NCI-H82 treated with DMSO at 0.1 percent for 48 hours (cell line): ENCODE data around the gene GGA1.

ENCODE experiments used
- DNase-seq: peaks from one replicate; lab custom pipeline; 2025; ENCODE audit not compliant: unreplicated experiment; lab: John Stamatoyannopoulos, UW

The GGA1 gene

GRCh38 chr22:37627121-37627520 is 18.5 kb downstream of the GGA1 start:
- no peak for DNase-seq

GRCh38 chr22:37627545-37627944 is 18.9 kb downstream of the GGA1 start:
- DNase-seq: no peak

GRCh38 chr22:37628830-37629229 is 20.2 kb downstream of the GGA1 start:
- DNase-seq: no peak

- DNase-seq: no peak
Observed at GRCh38 chr22:37629928-37630327, 21.3 kb downstream of the GGA1 start.

DNA sequence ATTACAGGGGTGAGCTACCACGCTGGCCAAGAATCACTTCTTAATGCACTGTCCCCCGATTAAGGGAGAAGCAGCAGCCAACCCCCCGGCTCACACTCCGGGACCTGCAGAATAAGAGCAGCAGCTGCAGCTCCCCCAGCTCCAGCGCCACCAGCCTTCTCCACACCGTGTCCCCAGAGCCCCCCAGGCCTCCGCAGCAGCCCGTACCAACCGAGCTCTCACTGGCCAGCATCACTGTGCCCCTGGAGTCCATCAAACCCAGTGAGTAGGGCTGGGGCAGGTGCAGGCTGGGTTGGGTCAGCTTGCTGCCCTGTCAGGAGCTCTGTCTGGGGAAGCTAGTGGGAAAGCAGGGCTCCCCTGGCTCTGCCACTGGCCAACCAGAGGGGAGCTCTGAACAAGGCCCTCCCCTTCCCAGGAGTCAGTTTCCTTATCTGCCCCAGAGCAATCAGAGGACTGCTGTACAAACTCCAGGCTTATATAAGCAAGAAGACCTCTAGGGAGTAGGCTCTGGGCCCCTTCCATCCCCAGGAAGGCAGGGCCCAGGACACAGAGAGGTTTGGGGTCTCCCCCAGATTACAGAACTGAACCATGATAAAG is 22.3 kb downstream of the GGA1 start:
- no peak for DNase-seq

DNA sequence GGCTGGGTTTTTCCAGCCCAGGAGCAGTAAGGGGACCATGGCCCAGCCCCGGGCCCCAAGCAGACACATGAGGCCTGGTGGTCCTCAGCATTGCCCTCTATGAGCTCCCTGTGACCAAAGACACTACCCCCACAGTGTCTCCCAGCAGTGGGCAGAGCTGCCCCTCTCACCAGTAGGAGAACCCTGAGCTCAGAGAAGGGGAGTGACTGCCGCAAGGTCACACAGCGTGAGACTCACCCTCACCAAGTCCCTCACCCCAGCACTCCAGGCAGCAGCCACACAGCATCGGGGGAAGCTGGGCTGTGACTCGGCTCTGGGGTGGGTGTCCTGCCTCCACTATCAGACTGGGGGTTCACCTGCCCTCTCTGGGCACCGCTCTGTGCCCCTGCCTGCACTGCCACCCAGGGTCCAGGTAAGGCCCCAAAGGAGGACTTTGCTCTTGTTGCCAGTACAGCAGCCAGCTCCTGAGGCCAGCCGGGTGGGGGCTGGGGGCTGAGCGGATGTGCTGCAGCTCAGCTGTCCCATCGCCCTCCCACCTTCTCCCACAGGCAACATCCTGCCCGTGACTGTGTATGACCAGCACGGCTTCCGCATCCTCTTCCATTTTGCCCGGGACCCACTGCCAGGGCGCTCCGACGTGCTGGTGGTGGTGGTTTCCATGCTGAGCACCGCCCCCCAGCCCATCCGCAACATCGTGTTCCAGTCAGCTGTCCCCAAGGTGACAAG is 23.0 kb downstream of the GGA1 start:
- no peak for DNase-seq

DNA sequence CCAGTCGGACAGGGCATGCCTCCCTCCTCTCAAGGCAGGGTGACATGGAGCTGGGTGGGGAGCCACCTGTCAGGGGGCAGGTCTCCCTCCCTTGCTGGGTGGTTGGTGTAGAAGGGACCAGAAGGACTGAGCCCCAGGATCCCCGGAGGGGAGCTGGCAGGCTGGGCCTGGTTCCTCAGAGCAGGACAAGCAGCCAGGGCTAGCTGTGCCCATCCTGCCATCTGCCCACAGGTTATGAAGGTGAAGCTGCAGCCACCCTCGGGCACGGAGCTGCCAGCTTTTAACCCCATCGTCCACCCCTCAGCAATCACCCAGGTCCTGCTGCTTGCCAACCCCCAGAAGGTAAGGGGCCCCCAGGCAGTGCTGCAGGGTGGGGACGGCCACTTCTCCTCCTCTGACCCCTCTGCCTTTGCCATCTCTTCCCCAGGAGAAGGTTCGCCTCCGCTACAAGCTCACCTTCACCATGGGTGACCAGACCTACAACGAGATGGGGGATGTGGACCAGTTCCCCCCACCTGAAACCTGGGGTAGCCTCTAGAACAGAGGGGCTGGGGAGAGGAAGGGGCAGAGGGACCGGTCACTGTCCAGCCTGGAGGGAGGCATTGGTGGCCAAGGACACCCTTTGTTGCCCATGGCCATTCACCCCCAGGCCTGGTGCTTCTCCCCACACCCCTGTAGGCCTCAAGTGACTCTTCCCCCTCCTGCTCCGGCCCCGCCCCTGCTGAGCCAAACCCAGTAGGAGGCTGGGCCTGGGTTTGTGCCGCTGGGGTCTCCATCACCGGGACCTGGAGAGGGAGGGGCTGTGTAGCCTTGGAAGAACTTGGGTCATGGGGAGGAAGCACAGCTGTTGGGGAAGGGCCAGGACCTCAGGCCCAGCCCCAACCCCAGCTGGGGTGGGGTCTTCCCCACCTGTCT is 23.8 kb downstream of the GGA1 start:
- DNase-seq: no peak

DNA sequence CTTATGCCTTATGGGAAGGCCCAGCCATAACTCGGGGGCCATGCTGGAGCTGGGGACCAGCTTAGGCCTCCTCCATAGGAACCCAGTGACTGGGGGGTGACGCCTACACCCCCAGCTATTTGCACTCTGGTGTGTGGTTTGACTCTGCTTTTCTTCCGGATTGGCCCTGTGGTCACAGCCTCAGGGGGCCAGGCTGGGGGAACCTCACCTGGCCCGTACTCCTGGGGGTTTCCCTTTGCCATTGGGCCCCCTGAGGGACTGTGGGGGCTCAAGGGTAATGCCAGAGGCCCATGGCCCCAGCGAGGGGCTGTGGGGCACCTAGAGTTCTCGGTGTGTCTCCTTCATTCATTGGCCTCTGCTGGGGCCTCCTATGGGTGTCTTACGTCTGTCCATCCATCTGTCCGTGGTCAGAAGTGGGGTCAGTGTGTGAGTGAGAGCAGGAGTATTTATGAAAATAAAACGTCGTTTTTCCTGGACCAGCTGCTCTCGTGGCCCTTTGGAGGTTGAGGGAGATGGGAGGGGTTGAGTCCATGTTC is 24.5 kb downstream of the GGA1 start:
- no peak for DNase-seq

DNA sequence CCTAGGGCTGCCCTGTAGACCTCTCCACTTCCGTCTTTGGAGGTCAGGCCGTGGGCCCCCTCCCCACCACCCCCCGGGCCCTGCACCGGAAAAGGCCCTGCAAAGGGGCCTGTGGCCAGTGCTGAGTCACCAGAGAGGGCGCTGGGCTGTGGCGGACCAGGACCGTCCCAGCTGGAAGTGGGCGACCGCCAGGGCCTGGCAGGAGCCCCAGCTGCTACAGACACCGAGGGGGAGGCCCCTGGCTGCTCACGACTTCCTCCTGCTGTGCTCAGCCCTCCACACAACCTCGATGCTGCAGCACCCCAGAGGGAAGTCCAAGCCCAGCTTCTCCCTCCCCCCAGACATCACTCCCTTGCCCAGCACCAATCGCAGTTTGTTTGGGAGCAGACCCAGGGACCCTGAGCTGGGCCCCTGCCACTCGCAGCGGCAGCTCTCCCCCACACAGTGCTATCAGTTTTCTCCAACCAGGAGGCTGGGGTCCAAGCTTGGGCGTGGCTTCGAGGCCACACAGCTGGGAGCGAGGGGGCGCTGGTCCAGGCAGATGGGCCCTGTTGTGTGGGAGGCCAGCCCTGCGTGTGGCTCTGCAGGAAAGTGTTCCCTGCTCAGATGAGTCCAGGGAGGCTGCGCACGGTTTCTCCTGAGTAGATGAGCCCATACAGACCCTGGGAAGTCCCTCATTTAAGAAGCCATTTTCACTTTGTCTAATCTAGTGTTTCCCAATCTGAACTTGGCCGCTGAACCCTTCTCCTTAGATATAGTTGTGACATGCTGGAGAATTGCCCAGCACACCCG is 25.2 kb downstream of the GGA1 start:
- no peak for DNase-seq

DNA sequence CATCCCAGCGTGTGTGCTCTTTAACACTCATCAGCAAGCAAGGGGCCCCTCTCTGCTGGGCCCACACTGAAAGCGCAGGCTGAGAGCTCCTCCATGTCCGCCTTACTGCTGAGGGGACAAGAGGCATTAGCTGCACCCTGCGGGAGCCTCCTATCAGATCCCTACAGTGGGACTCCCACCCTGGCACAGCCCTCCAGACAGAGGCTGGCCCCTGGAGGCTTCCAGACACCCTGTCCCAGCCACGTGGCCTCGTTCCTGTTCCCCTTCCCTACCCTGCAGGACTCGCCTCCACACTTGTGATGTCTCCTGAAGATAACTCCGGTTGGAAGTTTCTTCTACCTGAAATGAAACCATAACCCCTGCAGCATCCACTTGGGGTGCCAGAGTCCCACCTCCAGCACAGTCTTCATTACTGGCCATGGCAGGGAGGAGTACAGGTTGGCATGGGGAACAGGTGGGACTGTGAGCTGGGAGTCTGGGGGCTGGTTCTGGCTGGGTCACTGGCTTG is 25.8 kb downstream of the GGA1 start:
- no peak for DNase-seq

DNA sequence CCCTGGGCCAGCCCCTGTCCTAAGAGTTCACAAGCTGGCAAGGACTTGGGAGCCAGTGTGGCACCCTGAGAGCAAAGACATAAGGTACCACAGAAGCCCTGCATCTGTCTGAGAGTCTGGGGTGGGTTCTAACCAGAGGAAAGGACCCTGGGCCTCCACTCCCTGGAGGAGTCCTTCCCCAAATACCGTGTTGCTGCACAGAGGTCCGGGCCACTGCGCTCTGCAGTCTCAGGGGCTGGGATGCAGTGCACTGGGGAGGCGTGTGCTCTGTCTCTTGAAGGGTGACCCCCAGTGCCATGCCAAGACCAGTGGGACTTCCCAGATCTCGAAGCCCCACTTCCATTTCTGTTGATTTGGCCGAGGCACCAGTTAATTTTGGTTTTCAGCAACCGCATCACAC is 26.5 kb downstream of the GGA1 start:
- DNase-seq: no peak

DNA sequence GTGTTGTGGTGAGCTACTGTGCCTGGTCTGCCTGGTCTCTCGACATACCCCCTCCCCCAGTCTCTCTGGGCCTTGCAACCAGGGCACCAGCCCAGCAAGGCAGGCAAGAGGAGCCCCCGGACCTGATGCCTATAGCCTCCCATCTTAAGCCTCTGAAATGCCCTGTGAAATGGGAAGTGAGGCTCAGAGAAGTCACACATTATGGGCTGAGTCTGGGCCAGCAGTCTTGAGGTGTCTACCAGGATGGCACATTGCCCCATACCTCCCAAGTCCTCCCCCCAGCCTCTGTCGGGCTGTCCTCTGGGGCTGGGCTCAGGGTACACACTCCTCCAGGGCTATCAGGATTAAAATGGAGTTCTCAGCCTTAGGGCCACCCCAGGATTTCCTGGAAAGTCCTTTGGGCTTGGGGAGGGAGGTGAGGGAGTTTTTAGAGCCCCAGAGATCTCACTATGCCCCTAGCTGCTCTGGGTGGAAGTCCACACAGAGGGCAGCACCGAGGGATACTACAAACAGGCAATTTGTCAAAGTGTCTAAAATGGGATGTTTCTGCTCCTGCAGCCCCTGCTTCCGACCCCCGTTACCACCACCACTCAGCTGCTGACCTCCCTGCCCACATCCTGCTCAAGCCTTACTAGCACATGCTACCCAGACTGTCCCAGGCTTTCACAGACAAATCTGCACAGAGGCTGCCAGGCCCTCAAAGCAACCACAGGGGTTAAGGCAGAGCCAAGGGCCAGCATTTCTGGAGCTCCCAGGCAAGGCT is 27.7 kb downstream of the GGA1 start:
- DNase-seq: no peak

- no peak for DNase-seq
Observed at GRCh38 chr22:37636949-37637273, 28.3 kb downstream of the GGA1 start.

DNA sequence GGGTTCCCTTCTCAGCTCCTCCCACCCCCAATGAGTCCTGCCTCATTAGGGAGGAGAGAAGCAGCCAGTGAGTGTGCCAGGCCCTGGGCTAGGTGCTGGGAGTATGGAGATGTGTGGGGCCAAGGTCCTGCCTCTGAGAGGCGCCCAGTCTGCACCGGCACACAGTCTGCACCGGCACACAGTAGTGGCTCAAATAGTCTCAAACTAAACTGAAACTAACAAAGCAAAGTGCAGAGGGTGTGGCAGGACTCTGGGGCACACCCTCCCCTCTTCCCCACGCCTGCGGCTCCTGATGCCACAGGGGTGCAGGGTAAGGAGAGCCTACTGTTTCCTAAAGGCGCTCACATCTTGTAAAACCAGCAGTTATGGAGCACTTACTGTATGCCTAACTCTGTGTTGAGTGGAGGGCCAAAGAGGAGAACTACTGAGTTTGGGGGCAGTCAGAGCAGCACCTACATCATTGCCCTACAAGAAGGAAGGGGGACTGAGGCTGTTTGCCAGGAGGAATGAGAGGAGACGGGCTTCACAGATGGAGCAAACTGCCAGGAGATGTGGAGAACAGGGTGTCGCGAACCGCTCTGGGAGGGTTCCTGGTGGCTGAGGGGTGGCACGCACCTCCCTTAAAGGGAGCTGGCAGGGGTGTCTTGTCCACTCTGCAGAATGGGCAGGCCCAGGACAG is 29.9 kb downstream of the GGA1 start:
- no peak for DNase-seq

- no peak for DNase-seq
Observed at GRCh38 chr22:37639070-37639760, 30.6 kb downstream of the GGA1 start, which contains the start of gene SH3BP1. SH3BP1 (plus strand) TSS chr22:37639669; CDS start chr22:37639788, 119 bp downstream.

- no peak for DNase-seq
Observed at GRCh38 chr22:37639771-37640590, 31.3 kb downstream of the GGA1 start.

- DNase-seq: no peak
Observed at GRCh38 chr22:37640591-37641560, 32.2 kb downstream of the GGA1 start.
